GM21723 (cell line): ENCODE results near the gene TTLL8.

Experiments
- ATAC-seq: cut with Tn5 transposase; IDR thresholded peaks from one replicate; pipeline ENCODE4 v1.9.1; 2021; ENCODE audit warnings: mild to moderate bottlenecking, moderate library complexity; ENCODE audit not compliant: unreplicated experiment

TTLL8 gene

DNA sequence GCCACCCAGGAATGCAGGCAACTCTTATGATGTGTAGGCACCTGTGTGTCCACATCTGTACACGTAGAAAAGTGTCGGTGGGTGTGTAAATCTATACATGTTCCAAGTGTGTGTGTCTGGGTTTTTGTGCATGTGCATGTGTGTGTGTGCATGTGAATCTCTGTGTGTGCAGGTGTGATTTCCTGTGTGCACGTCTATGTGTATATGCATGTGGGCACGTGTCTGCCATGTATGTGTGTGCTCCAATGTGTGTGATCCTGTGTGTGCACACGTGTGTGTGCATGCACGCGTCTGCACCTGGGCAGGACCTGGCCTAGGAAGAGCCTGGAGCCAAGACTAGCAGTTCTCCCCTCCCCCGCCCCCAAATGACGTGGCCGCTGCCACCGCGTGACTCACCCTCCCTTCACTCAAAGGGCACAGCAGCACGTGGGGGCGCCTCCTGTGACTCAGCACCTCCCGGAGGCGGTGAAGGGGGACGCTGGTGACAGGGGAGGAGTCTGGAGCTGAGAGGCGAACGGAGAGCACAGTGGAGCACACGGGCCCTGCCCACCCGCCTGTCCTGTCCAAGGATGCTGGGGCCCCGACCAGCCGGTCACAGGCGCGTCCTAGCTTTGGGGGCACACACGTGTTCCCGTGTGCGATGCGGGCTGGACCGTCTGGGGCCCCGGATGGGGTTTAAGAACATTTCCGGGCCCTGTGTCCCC, 87.4 kb downstream of the TTLL8 start:
- ATAC-seq: peak; percentile 69

DNA sequence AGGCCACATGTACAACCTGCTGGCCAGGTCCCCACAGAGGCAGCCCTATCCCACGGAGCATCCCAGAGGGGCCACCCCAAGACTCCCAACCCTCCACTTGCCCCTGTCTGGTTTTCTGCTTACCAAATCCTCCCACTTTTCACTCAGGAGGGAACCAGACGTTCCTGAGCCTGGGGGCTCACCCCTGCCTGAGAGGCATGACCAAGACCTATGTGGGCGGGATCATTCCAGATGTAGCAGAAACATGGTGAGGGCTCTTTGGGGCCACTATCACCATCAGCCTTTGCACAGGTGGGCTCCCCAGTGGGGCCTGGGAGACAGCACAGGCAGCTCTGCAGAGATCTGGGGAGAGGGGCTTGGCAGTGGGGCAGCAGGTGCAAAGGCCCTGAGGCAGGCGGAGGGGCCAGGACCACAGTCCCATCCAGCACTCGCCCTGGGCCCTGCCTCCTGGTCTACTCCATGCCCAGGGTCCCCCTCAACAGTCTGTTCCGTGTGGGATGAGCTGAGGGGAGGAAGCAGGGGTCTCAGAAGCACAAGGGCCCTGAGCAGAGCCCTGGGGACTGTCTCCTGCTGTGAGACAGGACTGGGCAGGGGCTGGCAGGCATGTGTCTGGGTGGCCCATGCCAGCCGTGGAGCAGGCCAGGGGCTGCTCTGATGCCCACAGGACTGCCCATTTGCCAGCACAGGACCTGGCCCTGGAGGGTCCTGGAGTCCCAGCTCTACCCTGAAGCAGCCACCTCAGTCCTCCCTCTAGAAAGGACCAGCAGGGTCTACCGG, 88.2 kb downstream of the TTLL8 start:
- ATAC-seq: no peak

DNA sequence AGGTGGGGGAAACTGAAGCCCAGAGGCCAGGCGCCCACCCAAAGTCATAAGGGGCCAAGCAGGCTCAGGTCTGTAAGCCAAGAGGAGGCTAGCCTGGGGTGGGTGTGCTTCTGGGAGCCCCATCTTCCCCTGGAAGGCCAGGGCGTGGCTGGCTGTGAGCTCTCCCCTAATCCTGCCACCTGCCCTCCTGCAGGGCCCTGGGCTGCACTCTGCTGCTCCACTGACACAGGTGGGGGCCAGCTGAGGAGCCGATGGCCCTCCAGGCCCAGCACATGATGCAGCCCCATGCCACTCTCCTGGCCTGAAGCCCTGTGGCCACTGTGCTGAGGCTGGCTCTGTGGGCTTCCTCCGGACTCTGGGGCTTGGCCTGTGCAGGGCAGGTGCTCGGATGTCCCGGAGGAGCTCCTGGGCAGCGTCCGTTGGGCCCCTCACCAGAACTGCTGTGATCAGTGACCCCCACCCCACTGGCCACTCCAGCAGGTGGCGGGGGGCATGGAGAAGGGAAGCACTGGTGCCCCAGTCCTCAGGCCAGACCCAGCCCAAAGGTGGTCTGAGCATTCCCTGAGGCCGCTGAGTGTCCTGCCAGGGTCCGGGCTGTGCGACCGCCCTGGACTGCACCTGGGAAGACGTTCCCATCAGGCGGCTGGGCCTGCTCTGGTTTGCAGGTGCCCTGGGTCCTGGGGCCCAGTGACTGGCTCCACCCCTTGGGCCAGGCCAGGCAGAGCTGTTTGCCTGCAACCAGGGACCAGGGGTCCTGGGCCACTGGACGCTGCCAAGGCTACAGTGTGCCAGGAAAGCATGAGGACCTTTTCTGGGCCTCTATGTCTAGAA, 89.1 kb downstream of the TTLL8 start:
- no peak for ATAC-seq
